GM19467 (cell line): ENCODE measurements around the gene PAPOLG.
A peak's percentile ranks its signal among the peaks of the same experiment; 100 is the strongest.
"Not testable (repeated sequence)": the region's sequence is repeated elsewhere in the genome, so short reads cannot be mapped to it uniquely, and the experiment has no call there.

Source experiments
- ATAC-seq: cut with Tn5 transposase; IDR thresholded peaks from one replicate; pipeline ENCODE4 v1.9.1; 2021; ENCODE audit warnings: mild to moderate bottlenecking, moderate library complexity; ENCODE audit not compliant: unreplicated experiment

The PAPOLG gene

DNA sequence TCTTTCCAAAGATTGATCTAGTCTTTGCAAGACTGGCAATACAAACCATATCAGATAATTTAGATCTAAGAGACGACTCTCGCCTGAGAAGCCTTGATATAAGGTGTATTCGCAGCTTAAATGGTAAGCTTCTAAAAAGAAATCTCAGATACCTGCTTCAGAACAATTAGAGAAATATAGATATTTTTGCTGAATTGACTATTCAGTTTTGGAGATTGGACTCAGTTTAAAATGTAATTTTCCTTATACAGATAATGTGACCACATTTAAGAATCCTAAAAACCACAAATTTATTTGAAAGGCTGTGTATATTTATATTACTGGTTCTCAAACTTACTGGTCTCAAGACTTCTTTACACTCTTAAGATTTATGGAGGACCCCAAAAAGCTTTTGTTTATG, 15.4 kb downstream of the PAPOLG start:
- no peak for ATAC-seq

DNA sequence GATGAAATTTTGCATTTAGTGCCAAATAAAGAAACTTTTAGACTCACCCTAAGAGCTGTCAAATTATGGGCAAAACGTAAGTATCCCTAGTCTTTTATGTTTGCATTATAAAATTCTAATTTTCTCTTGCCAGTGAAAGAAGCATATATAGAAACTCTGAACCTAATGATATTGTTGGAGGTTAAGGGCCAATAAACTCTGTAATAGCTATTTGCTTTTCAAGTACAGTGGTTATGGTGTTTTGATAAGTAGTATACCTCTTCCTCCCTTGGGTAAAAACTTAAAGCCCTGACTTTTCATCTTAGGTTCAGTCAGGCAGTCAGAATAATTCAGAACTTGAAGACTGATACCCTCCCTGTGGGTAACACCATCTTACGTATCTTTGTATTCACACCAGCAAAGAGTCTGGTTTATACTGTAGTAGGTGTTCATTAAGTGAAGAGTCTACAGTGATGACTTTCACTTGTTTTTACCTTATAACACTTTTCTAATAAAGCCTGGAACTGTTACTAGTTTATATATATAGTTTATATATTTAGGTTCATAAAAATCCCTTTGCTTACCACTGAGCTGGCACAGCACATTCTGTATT, 19.1 kb downstream of the PAPOLG start:
- ATAC-seq = no peak

DNA sequence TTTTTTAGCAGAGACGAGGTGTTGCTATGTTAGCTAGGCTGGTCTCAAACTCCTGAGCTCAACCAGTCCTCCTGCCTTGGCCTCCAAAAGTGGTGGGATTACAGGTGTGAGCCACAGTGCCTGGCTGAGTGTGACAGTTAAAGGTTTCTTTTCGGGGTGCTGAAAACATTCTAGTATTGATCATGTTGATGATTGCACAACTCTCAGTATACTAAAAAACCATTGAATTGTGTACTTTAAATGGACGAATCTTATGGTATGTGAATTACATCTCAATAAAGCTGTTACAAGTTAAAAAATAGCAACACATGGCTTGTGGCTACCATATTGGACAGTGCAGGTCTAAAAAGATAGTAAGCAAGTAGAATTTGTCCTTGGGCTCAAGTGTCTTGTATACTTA, 22.3 kb downstream of the PAPOLG start:
- no peak for ATAC-seq

DNA sequence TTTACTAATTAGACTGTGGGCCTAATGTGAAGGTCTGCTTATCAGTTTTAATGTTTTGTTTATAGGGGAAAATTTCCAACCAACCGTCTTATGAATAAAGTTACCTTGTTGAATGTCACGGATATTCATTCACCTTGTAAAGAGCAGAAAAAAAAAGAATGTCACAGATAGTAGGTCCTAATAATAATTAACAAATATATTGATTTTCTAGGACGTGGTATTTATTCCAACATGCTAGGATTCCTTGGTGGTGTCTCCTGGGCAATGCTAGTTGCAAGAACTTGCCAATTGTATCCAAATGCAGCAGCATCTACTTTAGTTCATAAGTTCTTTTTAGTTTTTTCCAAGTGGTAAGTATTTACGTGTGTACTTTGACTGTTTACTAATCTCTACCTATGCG, 23.4 kb downstream of the PAPOLG start:
- ATAC-seq = no peak

DNA sequence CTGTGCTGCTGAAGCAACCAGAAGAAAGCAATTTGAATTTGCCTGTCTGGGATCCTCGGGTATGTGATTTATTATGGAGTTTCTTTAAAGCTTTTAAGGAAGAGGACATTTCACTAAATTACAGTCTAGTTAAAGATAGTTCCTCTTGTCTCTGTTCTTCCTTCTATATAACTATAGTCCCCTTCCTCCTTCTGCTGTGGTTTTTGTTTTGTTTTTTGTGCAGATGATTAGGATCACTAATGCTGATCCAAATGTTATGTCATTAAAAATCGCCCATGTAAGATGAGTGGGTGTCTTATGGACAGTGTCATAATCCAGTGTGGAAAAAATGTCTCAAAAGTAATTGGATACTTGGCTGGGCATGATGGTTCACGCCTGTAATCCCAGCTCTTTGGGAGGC, 24.7 kb downstream of the PAPOLG start:
- no peak for ATAC-seq

DNA sequence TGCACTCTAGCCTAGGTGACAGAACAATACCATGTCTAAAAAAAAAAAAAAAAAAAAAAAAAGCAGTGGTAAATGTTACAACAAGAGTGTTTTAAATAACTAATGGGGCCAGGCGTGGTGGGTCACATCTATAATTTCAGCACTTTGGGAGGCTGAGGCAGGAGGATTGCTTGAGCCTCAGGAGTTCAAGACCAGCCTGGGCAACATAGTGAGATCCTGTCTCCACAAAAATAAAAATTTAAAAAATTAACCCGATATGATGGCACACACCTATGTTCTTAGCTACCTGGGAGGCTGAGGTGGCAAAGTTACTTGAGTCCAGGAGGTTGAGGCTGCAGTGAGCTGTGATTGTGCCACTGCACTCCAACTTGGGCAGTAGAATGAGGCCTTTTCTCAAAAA, 37.1 kb downstream of the PAPOLG start:
- ATAC-seq = no peak

DNA sequence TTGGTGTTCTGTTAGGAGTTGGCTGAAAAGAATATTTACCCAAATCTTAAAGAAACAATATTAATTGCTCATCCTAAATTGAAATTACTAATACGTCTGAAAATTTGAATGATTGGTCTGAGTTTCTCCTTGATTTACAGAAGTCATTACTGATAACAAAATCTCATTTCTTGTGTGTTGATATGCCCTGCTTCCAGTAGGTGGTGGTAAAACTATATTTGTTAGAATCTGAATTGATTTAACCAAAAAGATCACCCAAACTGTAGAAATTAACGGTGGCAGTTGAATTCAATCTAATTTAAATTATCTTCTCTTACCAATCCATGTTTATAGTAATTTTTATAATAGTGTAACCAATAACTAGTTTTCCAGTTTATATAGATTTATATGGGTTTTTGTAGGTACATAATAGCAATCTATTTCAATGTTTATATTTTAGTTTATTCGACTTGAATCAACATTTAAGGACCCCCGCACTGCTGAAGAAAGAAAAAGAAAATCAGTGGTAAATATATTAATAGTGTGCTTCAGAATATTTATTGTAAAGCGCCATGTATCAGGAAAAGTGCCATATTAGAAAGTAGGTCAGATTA, 38.3 kb downstream of the PAPOLG start:
- no peak for ATAC-seq

DNA sequence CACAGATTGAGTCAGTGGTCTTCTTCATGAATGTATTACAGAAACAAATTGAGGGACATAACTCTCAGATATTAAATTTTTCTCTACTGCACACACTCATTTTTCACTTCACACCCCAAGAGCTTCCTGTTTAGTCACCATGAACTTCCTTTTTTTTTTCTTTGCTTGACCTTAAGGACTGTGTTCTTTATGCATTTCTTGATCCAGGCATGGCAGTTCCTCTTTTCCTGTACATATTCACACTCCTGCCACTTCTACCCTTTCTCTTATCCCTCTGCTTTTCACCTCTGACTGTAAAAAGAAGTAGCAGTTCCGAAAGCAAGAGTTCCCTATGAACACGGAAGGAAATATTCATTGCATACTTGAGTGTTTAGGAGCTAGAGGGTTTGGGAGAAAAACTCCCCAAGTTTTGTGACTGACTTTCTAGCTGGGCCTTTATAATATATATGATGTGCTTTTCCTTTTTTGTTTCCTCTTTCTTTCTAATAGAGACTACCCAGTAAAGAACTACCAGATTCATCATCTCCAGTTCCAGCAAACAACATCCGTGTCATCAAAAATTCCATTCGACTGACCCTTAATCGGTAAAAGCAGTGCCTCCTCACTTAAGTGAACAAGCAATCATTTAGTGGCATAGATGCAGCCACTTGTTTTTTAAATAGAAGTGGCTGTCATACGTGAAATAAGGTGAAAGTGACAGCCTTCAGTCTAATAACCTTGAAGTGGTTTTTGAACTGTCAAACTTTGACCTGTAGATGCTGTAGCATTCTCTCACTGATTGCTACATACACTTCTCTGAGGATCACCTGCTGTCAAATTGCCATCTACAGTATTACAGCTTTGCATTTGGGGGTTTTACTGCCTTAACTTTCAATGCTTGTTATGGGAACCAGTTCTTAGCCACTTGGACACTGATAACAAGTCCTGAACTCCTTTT, 40.8 kb downstream of the PAPOLG start:
- no peak for ATAC-seq

DNA sequence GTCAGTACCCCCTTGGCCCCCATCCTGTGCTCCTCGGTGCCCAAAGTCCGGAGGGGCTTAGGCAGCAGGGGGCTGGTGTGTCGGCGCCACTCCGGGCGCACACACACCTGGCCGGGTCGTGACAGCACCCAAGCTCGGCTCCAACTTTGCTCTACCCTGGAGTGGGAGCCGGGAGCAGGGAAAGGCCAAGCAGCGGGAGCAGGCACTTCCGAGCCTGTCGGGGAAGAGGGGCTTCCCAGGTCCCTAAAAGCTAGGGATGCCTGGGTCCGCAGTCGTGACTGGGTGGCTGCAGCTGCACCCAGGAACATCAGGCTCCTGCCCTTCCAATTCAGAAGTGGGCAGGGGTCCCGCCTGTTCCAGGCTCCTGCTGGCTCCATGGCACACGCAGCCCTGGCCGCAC, 48.4 kb downstream of the PAPOLG start:
- no peak for ATAC-seq

DNA sequence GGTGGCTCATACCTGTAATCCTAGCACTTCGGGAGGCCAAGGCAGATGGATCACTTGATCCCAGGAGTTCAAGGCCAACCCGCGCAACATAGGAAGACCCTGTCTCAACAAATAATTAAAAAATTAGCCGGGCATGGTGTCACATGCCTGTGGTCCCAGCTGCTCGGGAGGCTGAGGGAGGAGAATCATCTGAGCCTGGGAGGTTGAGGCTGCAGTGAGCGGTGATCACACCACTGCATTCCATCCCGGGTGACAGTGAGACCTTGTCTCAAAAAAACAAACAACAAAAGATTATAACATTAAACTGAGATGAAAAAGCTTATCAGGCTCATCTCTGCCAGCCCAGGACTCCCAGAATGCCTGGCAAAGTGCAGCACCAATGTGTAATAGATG, 50.5 kb downstream of the PAPOLG start:
- ATAC-seq = no peak

DNA sequence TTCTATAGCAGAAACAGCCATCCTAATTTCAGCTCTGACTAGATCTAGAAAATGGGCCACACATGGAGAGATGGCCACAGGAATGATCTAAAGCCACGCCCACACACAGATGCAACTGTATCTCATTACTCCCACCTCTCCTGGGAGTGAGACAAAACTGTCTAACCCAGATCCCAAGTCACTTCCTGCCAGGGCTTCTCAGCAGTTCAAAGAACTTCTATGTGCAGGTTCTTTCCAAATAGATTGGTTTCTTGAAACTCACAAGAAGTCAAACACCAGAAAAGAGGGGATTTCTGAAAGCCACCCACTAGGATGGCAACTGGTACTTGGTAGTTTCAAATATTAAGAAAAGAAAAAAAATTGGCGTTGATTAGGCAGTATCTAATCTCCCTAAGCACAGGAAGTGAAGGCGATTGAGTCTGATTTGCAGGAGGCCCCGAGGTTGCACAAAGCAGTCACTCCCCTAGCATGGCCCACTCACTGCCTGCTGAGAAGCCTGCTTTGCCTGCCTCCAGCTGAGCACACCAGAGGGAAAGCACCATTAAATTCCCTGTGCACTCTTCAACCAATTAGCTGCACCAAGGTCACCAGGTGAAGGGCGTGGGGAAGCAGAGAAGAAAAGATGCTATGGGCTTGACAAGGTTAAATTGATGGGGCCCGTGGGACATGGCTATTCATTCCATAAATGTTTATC, 51.1 kb downstream of the PAPOLG start:
- peak; percentile 65 for ATAC-seq

DNA sequence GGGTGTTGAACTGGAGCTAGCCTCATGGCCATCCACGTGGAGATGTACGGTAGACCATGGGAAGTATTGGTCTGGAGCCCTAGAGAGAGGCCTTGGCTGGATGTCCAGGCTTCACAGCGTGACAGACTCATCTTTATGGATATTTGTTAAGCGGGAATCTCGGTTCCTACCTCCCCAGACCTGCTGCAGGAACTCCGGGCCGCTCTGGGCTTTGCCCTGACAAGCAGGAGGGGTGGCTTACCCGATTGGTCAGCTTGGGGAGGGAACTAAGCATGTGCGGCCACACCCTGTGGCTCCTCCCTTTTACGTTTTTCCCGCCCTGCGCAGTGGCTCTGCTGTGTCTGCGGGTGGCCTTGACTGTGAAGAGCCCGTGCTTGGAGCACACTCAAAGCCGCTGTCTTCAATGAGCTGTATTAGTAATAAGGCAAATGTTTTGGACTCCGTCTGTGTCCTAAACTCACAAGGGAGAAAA, 52.3 kb downstream of the PAPOLG start:
- ATAC-seq = no peak

DNA sequence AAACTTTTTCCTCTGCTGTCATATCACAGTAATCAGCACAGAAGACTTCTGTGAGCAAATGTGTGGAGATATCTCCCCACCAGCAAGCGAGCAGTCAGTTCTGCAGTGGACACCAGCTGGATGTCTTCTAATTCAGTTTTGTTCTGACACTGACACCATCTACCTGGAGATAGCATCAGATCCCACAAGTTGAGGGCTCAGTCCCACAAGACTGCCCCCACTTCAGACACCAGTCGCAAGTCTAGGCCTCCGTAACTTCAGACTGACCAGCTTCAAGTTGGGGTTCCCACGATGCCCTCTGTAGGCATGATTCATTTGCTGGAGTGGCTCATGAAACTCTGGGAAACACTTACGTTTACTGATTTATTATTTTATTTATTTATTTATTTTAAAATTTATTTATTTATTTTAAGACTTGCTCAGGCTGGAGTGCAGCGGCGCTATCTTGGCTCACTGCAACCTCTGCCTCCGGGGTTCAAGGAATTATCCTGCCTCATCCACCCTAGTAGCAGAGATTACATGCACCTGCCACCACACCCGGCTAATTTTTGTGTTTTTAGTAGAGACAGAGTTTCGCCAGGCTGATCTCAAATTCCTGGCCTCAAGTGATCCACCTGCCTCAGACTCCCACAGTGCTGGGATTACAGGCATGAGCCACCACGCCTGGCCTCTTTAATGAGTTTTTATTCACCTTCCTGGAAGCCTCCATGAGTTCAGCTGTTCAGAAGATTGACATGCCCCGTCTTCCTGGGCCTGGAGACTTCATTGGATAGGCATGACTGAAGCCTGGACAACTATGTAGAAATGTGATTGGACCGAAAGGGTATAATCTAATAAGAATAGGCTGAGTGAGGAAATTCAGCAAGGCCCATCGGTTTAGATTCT, 55.7 kb downstream of the PAPOLG start:
- no peak for ATAC-seq

DNA sequence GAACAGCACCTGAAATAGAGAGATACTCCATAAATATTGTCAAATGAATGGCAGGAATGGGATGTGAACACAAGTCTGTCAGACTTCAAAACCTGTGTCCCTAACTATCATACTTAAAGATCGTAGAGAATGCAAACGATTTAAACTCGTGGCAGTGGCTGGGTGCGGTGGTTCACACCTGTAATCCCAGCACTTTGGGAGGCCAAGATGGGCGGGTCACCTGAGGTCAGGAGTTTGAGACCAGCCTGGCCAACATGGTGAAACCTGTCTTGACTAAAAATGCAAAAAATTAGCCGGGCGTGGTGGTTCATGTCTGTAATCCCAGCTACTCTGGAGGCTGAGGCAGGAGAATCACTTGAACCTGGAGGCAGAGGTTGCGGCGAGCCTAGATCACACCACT, 61.1 kb downstream of the PAPOLG start:
- ATAC-seq = not testable (repeated sequence)

DNA sequence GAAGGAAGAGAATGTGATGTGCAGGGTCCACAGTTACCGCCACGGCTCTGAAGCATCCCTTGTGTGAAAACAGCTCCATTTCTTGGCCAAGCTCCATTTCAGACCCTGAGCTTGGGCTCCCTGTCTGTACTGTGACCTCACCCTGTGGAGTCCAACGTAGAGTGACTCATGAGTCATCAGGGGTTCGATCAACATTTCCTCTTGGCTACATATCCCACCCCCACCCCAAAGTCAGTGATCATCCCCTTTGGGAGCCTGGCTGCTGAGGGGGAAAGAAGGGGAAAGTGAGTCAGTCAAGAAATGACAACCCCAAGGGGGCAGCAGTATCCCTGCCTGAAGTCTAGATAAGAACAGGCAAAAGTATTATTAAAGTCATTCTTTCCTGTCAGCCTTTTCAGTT, 62.2 kb downstream of the PAPOLG start:
- no peak for ATAC-seq

DNA sequence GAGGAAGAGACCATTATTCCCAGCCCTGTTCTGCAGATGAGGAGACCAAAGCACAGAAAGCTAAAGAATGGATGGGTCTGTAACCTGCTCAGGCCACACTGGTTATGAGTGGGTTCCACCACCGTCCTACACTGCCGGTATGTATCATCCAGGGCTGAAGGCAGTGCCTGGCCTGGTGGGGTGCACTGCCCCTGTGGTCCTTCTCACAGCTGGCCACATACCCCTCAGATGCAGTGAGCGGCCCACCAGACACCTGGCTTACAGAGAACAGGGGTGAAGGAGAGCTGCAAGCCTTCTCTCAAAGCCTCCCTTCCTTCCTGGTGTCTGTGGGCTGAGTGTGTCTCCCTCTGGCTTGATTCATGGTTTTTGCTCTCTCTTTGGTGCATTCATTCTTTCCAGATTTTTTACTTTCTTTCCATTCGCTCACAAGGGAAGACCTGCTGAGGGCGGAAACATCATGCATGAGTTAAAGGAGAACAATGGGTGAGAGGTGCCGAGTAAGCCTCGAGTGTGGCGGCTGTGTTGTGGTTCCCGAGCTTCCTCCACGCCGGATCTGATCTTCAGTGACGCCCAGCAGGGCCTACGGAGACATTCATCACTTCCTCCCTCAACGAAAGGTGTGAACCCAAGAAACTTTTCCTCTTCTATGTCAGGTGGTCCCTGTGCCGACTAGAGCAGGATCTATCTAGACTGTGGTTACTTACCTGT, 63.2 kb downstream of the PAPOLG start:
- no peak for ATAC-seq

DNA sequence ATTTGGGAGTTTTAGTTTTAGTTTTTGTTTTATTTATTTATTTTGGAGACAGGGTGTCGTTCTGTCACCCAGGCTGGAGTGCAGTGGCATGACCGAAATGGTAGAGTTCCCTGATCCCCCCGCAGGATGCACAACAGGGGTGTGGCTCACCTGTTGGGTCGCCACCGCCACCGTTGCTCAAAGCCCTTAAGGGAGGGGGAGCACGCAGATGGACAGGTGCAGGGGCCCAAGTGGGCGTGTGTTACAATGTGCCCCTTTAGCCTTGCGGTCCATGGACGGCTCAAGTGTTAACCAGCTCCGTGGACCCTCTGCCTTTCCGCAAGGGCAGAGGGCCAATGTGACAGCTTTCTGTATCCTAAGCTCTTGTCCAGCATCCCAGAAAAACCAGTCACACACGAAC, 63.9 kb downstream of the PAPOLG start:
- no peak for ATAC-seq

DNA sequence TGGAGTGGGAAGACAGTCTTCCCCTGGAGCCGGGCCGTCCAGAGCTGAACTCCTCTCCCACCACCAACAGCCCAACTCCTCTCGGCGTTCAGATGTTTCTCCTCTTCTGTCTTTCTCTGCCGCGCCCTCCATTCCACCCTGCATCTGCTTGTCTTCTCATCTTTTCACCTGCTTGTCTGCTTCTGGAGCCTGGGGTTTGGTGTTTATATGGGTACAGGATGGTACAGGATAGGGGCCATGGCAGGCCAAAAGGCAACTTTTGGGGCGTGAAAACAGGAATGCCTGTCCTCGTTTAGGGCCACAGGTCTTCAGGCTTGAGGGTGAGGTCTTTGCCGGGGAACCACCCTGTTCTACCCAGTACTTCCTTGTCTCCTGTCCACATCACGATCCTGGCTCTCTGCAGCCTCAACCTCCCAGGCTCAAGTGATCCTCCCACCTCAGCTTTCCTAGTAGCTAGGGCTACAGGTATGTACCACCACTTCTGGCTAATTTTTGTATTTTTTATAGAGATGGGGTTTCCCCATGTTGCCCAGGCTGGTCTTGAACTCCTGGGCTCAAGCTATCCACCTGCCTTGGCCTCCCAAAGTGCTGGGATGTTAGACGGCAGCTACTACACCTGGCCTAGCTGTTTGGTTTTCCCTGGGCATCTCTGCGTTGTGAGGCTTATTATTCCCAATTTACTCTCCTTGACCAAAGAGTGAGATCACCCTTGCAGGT, 64.5 kb downstream of the PAPOLG start:
- no peak for ATAC-seq

DNA sequence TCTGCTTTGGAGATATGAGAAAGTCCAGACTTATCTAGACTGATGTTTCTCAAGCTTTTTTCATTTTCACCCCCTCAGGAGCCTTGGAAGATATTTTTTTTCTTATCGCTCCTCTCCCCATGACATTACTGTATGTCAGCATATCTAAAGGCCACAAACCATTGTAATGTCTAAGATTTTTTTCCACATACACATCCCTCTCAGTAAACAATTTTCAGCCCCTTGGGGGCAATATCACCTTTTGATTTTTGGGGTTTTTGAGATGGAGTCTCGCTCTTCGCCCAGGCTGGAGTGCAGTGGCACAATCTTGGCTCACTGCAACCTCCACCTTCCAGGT, 65.0 kb downstream of the PAPOLG start:
- no peak for ATAC-seq
